HUDEP-2 (cell line): ENCODE measurements around the gene MTX1.
"Not testable (repeated sequence)": the region's sequence is repeated elsewhere in the genome, so short reads cannot be mapped to it uniquely, and the experiment has no call there.

Experiments used
- DNase-seq, 76 experiments: peaks; one replicate each; lab custom pipeline; 2025; ENCODE audit not compliant: unreplicated experiment in 76 of 76; lab: John Stamatoyannopoulos, UW

Gene MTX1

GRCh38 chr1:155186794-155187455 lies 21.6 kb upstream of the MTX1 start:
- no peak for DNase-seq

GRCh38 chr1:155187456-155187891 lies 21.0 kb upstream of the MTX1 start:
- DNase-seq: no peak

GRCh38 chr1:155188268-155188667 lies 20.2 kb upstream of the MTX1 start:
- no peak for DNase-seq

GRCh38 chr1:155189926-155190325 lies 18.6 kb upstream of the MTX1 start:
- DNase-seq: not testable (repeated sequence)

GRCh38 chr1:155191904-155192303 lies 16.6 kb upstream of the MTX1 start:
- DNase-seq: peak in 3 of 76 experiments; percentile 19 to 57 (median 40)

- DNase-seq: peak in 70 of 76 experiments; percentile 38 to 94 (median 82)
Observed at GRCh38 chr1:155192346-155193274, 15.9 kb upstream of the MTX1 start.

- DNase-seq: peak in 73 of 76 experiments; percentile 69 to 97 (median 88)
Observed at GRCh38 chr1:155193275-155193990, 15.1 kb upstream of the MTX1 start.

GRCh38 chr1:155193991-155194240 lies 14.6 kb upstream of the MTX1 start:
- peak in 1 of 76 experiments; percentile 75 for DNase-seq

- no peak for DNase-seq
Observed at GRCh38 chr1:155195201-155196102, 13.0 kb upstream of the MTX1 start.

GRCh38 chr1:155196103-155196892 lies 12.2 kb upstream of the MTX1 start:
- no peak for DNase-seq

GRCh38 chr1:155196893-155197638 lies 11.4 kb upstream of the MTX1 start:
- DNase-seq: no peak

GRCh38 chr1:155197901-155198546 lies 10.5 kb upstream of the MTX1 start:
- no peak for DNase-seq

GRCh38 chr1:155198547-155198906 lies 10.0 kb upstream of the MTX1 start:
- no peak for DNase-seq

- DNase-seq: no peak
Observed at GRCh38 chr1:155199792-155200191, 8.7 kb upstream of the MTX1 start.

GRCh38 chr1:155200920-155201319 lies 7.6 kb upstream of the MTX1 start:
- DNase-seq: no peak

GRCh38 chr1:155202198-155202597 lies 6.3 kb upstream of the MTX1 start:
- DNase-seq: no peak

- no peak for DNase-seq
Observed at GRCh38 chr1:155202731-155203515, 5.6 kb upstream of the MTX1 start.

- DNase-seq: no peak
Observed at GRCh38 chr1:155205035-155205434, 3.5 kb upstream of the MTX1 start.
